Adrenal gland (tissue), 5 donors: ENCODE data around the gene USP17L18.
"Not testable (repeated sequence)": the region's sequence is repeated elsewhere in the genome, so short reads cannot be mapped to it uniquely, and the experiment has no call there.

Experiments
- POLR2A ChIP-seq, 2 donors: fragments of 450-650 bp; IDR thresholded peaks; one replicate each; pipeline ENCODE4 v1.6.1; 2017; ENCODE audit warnings: antibody characterized with exemption in 2 of 2, mild to moderate bottlenecking in 2 of 2, moderate library complexity in 1 of 2
- TF ChIP-seq, protein P1 (sequence below), 6 experiments: fragments of 450-650 bp in 4 of 6; fragments of 200-600 bp in 2 of 6; sonication (generic) in 1 of 6; IDR thresholded peaks; 1 replicate in 5 of 6; 2 replicates in 1 of 6; pipeline versions ENCODE4 v1.5.1 to v1.8.0; 2016 to 2021; ENCODE audit warnings: antibody characterized with exemption in 6 of 6, mild to moderate bottlenecking in 2 of 6, moderate library complexity in 1 of 6
- donor health status: DM: no; HTN: no; CAD: no.

DNA sequence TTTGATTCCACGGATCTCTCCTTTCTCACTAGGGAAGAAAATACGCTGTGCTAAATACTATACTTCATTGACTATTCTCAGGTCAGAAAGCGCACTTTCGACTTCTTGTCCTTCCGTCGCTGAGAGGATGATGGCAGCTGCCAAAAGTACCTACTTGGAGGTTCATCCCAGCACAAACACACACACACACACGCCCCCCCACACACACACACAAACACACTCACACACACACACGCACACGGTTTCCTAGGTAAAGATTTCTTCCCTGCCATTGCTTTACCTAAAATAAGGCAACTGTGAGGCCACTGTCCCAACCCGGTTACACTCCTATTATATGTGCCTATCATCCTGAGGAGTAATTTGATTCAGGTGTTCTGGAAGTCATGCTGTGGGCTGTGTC lies 23.3 kb downstream of the USP17L18 start:
- TF ChIP-seq, protein P1, sequence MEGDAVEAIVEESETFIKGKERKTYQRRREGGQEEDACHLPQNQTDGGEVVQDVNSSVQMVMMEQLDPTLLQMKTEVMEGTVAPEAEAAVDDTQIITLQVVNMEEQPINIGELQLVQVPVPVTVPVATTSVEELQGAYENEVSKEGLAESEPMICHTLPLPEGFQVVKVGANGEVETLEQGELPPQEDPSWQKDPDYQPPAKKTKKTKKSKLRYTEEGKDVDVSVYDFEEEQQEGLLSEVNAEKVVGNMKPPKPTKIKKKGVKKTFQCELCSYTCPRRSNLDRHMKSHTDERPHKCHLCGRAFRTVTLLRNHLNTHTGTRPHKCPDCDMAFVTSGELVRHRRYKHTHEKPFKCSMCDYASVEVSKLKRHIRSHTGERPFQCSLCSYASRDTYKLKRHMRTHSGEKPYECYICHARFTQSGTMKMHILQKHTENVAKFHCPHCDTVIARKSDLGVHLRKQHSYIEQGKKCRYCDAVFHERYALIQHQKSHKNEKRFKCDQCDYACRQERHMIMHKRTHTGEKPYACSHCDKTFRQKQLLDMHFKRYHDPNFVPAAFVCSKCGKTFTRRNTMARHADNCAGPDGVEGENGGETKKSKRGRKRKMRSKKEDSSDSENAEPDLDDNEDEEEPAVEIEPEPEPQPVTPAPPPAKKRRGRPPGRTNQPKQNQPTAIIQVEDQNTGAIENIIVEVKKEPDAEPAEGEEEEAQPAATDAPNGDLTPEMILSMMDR (IDR thresholded peaks at IDR 0.05): not testable (repeated sequence)
- TF ChIP-seq POLR2A (IDR thresholded peaks at IDR 0.05): not testable (repeated sequence)
